ENCODE measurements around the gene SPEM2. TPM values are rescaled to one million over a fixed set of nuclear protein-coding genes. Genes with fewer than 3 reads are reported as not detected.

SPEM2 gene
- polyA plus RNA-seq, 2 of the 4 experiments (the other 2 are of a cell fraction), result not detected

DNA sequence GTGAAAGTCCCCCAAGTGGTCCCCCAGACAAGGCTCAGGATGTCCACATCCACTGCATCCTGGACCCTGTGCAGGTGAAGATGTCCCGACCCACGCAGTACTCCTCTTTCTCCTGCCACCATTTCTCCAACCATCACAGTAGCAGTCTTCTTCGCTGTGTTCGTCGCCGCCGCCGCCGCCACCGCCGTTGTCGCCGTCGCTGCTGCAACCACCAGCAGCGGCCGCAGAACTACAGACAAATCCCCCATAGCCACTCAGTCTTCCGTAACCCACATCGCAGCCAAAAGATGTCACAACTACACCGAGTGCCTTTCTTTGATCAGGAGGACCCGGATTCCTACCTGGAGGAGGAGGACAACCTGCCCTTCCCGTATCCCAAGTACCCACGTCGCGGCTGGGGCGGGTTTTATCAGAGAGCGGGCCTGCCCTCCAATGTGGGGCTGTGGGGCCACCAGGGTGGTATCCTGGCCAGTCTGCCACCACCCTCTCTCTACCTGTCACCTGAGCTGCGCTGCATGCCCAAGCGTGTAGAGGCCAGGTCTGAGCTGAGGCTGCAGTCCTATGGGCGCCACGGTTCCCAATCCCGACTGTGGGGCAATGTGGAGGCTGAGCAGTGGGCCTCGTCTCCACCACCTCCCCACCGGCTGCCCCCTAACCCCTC is 917 bp downstream of the SPEM2 start:
- H3K4me1 ChIP-seq, result no peaks in the 10 kb centered on the region
- POLR2A ChIA-PET, result interaction anchor here (1.9 kb wide), 1 partner anchor 9 kb away, joined by 9 read pairs; the partner anchor contains the start of gene TMEM102
- WGBS (ENCODE audit: missing lambda C conversion rate), result 83% methylated on average over 27 of the region's 33 CpGs

DNA sequence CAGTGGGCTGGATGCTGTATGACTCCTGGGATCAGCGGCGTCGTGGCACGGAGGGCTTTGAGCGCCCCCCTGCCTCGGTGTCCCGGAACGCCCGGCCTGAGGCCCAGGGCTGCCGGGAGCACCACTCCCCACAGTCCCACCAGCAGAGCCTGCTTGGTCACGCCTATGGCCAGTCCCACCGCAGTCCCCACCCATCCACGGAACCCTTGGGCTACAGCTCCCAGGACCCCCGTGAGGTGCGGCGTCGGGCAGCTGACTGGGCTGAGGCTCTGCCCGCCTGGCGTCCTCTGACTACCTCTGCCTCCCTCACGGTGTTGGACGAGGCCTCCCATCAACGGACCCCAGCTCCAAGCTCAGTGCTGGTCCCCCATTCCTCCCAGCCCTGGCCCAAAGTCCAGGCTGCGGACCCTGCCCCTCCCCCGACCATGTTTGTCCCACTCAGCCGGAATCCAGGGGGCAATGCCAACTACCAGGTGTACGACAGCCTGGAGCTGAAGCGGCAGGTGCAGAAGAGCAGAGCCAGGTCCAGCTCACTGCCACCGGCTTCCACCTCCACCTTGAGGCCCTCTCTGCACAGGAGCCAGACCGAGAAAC is 1.6 kb downstream of the SPEM2 start:
- no peaks in the 10 kb centered on the region for H3K9me3 ChIP-seq
- no peak overlapping the region for H3K4me3 ChIP-seq
- CTCF ChIA-PET, result interaction anchor here (0.9 to 5.7 kb wide), 4 partner anchors 9 to 134 kb away, joined by 3 to 50 read pairs (median 8); partner anchors contain the start of genes TMEM102 and TMEM95
- TF ChIP-seq FOSL2 (IDR thresholded peaks at IDR 0.05) (no peak), FOSL2 (CRISPR knock-in tag; IDR thresholded peaks at IDR 0.05) (no peak), CBX2 (IDR thresholded peaks at IDR 0.05; ENCODE audit: borderline replicate concordance, low read depth) (no peak), RFX5 (IDR thresholded peaks at IDR 0.05) (no peak), RAD21 (conservative IDR thresholded peaks at IDR 0.05 in 1 of 2, IDR thresholded peaks at IDR 0.05 in 1 of 2) (no peak), MAFK (IDR thresholded peaks at IDR 0.05; ENCODE audit: partially characterized antibody) (no peak), FOSB (CRISPR knock-in tag; IDR thresholded peaks at IDR 0.05) (no peak), NPAS2 (CRISPR knock-in tag; IDR thresholded peaks at IDR 0.05; ENCODE audit: borderline replicate concordance) (no peak), EP300 (IDR thresholded peaks at IDR 0.05) (no peak)
- TF ChIP-seq, protein P1, sequence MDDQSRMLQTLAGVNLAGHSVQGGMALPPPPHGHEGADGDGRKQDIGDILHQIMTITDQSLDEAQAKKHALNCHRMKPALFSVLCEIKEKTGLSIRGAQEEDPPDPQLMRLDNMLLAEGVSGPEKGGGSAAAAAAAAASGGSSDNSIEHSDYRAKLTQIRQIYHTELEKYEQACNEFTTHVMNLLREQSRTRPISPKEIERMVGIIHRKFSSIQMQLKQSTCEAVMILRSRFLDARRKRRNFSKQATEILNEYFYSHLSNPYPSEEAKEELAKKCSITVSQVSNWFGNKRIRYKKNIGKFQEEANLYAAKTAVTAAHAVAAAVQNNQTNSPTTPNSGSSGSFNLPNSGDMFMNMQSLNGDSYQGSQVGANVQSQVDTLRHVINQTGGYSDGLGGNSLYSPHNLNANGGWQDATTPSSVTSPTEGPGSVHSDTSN (IDR thresholded peaks at IDR 0.05), result no peak
- TF ChIP-seq, protein P2, sequence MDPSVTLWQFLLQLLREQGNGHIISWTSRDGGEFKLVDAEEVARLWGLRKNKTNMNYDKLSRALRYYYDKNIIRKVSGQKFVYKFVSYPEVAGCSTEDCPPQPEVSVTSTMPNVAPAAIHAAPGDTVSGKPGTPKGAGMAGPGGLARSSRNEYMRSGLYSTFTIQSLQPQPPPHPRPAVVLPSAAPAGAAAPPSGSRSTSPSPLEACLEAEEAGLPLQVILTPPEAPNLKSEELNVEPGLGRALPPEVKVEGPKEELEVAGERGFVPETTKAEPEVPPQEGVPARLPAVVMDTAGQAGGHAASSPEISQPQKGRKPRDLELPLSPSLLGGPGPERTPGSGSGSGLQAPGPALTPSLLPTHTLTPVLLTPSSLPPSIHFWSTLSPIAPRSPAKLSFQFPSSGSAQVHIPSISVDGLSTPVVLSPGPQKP (IDR thresholded peaks at IDR 0.05; ENCODE audit: low read depth, low read length), result no peak
- DNase-seq (ENCODE audit: low read depth in 1 of 2, low spot score in 1 of 2) (no peak), FAIRE-seq (no peak), ATAC-seq (peak in 1 of 2 experiments; percentile 7; a peak in 1 of 6 replicates)
- no peaks in the 10 kb centered on the region for H3K4me1 ChIP-seq
- WGBS (ENCODE audit: missing lambda C conversion rate), result 85% methylated on average over 23 of the region's 29 CpGs
- no peak overlapping the region for H3K4me2 ChIP-seq
- no peak overlapping the region for H3K27ac ChIP-seq
- POLR2A ChIA-PET, result no interaction called here

More for the DNA sequence above, 917 bp downstream of the SPEM2 start:
- CTCF ChIA-PET, result interaction anchor here (0.8 to 5.7 kb wide), 4 partner anchors 10 to 135 kb away, joined by 3 to 50 read pairs (median 8); partner anchors contain the start of genes TMEM102 and TMEM95
- no peak for TF ChIP-seq SMC3 (IDR thresholded peaks at IDR 0.05)
- TF ChIP-seq, protein P1 (IDR thresholded peaks at IDR 0.05), result no peak
- TF ChIP-seq ESRRA (IDR thresholded peaks at IDR 0.05; ENCODE audit: borderline replicate concordance, low read length), result no peak
- TF ChIP-seq CBX2 (IDR thresholded peaks at IDR 0.05; ENCODE audit: borderline replicate concordance, low read depth), result no peak
- TF ChIP-seq, protein P3, sequence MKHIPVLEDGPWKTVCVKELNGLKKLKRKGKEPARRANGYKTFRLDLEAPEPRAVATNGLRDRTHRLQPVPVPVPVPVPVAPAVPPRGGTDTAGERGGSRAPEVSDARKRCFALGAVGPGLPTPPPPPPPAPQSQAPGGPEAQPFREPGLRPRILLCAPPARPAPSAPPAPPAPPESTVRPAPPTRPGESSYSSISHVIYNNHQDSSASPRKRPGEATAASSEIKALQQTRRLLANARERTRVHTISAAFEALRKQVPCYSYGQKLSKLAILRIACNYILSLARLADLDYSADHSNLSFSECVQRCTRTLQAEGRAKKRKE (CRISPR knock-in tag; IDR thresholded peaks at IDR 0.05; ENCODE audit: low read depth), result no peak
- no peak for TF ChIP-seq NFE2L2 (conservative IDR thresholded peaks at IDR 0.05; ENCODE audit: low read length)
- TF ChIP-seq NR3C1 (IDR thresholded peaks at IDR 0.05), result no peak
- TF ChIP-seq, protein P4, sequence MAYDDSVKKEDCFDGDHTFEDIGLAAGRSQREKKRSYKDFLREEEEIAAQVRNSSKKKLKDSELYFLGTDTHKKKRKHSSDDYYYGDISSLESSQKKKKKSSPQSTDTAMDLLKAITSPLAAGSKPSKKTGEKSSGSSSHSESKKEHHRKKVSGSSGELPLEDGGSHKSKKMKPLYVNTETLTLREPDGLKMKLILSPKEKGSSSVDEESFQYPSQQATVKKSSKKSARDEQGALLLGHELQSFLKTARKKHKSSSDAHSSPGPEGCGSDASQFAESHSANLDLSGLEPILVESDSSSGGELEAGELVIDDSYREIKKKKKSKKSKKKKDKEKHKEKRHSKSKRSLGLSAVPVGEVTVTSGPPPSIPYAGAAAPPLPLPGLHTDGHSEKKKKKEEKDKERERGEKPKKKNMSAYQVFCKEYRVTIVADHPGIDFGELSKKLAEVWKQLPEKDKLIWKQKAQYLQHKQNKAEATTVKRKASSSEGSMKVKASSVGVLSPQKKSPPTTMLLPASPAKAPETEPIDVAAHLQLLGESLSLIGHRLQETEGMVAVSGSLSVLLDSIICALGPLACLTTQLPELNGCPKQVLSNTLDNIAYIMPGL (CRISPR knock-in tag; IDR thresholded peaks at IDR 0.05; ENCODE audit: borderline replicate concordance), result no peak
- no peak for TF ChIP-seq HOXA7 (CRISPR knock-in tag; IDR thresholded peaks at IDR 0.05)
- no peak for TF ChIP-seq FOSL2 (IDR thresholded peaks at IDR 0.05)
- no peak for TF ChIP-seq FOSL2 (CRISPR knock-in tag; IDR thresholded peaks at IDR 0.05)
- no peak for TF ChIP-seq HOXB5 (CRISPR knock-in tag; IDR thresholded peaks at IDR 0.05)
- no peak for TF ChIP-seq EHF (CRISPR knock-in tag; IDR thresholded peaks at IDR 0.05)
- no peak for TF ChIP-seq NPAS2 (CRISPR knock-in tag; IDR thresholded peaks at IDR 0.05; ENCODE audit: borderline replicate concordance)
- TF ChIP-seq HDAC2 (IDR thresholded peaks at IDR 0.05), result no peak
- no peak for TF ChIP-seq RNF2 (IDR thresholded peaks at IDR 0.05; ENCODE audit: borderline replicate concordance, low read depth)
- TF ChIP-seq CBX8 (IDR thresholded peaks at IDR 0.05), result no peak
- TF ChIP-seq, protein P5, sequence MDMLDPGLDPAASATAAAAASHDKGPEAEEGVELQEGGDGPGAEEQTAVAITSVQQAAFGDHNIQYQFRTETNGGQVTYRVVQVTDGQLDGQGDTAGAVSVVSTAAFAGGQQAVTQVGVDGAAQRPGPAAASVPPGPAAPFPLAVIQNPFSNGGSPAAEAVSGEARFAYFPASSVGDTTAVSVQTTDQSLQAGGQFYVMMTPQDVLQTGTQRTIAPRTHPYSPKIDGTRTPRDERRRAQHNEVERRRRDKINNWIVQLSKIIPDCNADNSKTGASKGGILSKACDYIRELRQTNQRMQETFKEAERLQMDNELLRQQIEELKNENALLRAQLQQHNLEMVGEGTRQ (IDR thresholded peaks at IDR 0.05), result no peak
- no peak for TF ChIP-seq HOXB13 (CRISPR knock-in tag; IDR thresholded peaks at IDR 0.05; ENCODE audit: low read depth)
- ATAC-seq (no peak), FAIRE-seq (no peak), DNase-seq (ENCODE audit: low read depth in 1 of 2, low spot score in 1 of 2) (no peak)
- Histone ChIP-seq H3K4me3 (no peak overlapping the region), H3K27ac (no peak overlapping the region), H3K9me3 (no peaks in the 10 kb centered on the region), H3K4me2 (no peak overlapping the region)
